A549 (cell line): ENCODE results near the gene MINDY4. TPM values are rescaled to one million over a fixed set of nuclear protein-coding genes. Genes with fewer than 3 reads are reported as not detected.

Source experiments
- ATAC-seq, 2 experiments: fragments of 200-7000 bp in 1 of 2; fragments of >200 bp in 1 of 2; cut with Nextera tagmentation in 1 of 2; cut with Tn5 transposase in 1 of 2; 3 replicates each; pipeline versions ENCODE4 v1.8.0 to v1.9.1; 2018 to 2020; ENCODE audit warnings: mild to moderate bottlenecking in 1 of 2, moderate library complexity in 1 of 2
- CTCF ChIA-PET: fragments of 300-600 bp; sonication (Branson Sonifier 250); formaldehyde crosslinking; extraction: SDS; loops from one replicate; lab custom pipeline; 2021; ENCODE audit warnings: antibody characterized with exemption, inconsistent platforms; lab: Yijun Ruan, JAX
- POLR2A ChIA-PET: fragments of 350-600 bp; formaldehyde crosslinking; extraction: SDS; loops from one replicate; lab custom pipeline; 2021; ENCODE audit warnings: antibody characterized with exemption, inconsistent platforms; lab: Yijun Ruan, JAX
- DNase-seq, 2 experiments: peaks; one replicate each; pipeline versions ENCODE4 v3.0.0 to v3.0.0-alpha.2; 2011 to 2016; ENCODE audit warnings: low read depth in 1 of 2, low spot score in 1 of 2
- FAIRE-seq: peaks from 2 replicates; lab custom pipeline; 2011; peaks lifted over from hg19 to GRCh38; lab: Jason Lieb, UNC
- H3K27ac ChIP-seq, 2 experiments: fragments of >200 bp; sonication (Bioruptor Twin); formaldehyde crosslinking; 3 replicates each; pipeline ENCODE4 v1.5.1; 2016 to 2017
- H3K4me1 ChIP-seq: fragments of >200 bp; sonication (Bioruptor Twin); formaldehyde crosslinking; 3 replicates; pipeline ENCODE4 v1.6.1; 2016
- H3K4me2 ChIP-seq: fragments of >200 bp; sonication (Bioruptor Twin); formaldehyde crosslinking; 3 replicates; pipeline ENCODE4 v1.6.1; 2016
- H3K4me3 ChIP-seq: fragments of >200 bp; sonication (Bioruptor Twin); formaldehyde crosslinking; 3 replicates; pipeline ENCODE4 v1.5.1; 2016
- H3K9me3 ChIP-seq: fragments of >200 bp; sonication (Bioruptor Twin); formaldehyde crosslinking; 3 replicates; pipeline ENCODE4 v1.6.1; 2016
- BHLHE40 ChIP-seq: IDR thresholded peaks from 2 replicates; pipeline ENCODE4 v1.6.1; 2012; ENCODE audit warnings: low read depth, low read length, inconsistent platforms
- CBX8 ChIP-seq: fragments of 200-600 bp; sonication (generic); IDR thresholded peaks from 2 replicates; pipeline ENCODE4 v1.6.1; 2016
- CEBPB ChIP-seq, 2 experiments: fragments of >200 bp in 1 of 2; sonication (Bioruptor Twin) in 1 of 2; formaldehyde crosslinking in 1 of 2; IDR thresholded peaks; 2 replicates each; pipeline ENCODE4 v1.6.1; 2012 to 2016
- CHD4 ChIP-seq: fragments of 200-600 bp; sonication (generic); IDR thresholded peaks from 2 replicates; pipeline ENCODE4 v1.6.1; 2016; ENCODE audit warnings: antibody characterized with exemption, mild to moderate bottlenecking, borderline replicate concordance
- EHF ChIP-seq: fragments of 250-450 bp; sonication (Bioruptor Pico); IDR thresholded peaks from 2 replicates; pipeline ENCODE4 v1.5.0; 2020; ENCODE audit warnings: mild to moderate bottlenecking
- EHMT2 ChIP-seq: fragments of 200-600 bp; sonication (generic); IDR thresholded peaks from 2 replicates; pipeline ENCODE4 v1.6.1; 2016; ENCODE audit warnings: antibody characterized with exemption, low read depth, mild to moderate bottlenecking, moderate library complexity
- EP300 ChIP-seq, 2 experiments: fragments of >200 bp; sonication (Bioruptor Twin); formaldehyde crosslinking; IDR thresholded peaks; 2 replicates in 1 of 2; 3 replicates in 1 of 2; pipeline ENCODE4 v1.6.1; 2016 to 2017
- FOXS1 ChIP-seq: fragments of 250-450 bp; sonication (Bioruptor Pico); IDR thresholded peaks from 2 replicates; pipeline ENCODE4 v1.5.0; 2020; ENCODE audit warnings: mild to moderate bottlenecking, moderate library complexity
- HOXB13 ChIP-seq: fragments of 250-450 bp; sonication (Bioruptor Pico); IDR thresholded peaks from 2 replicates; pipeline ENCODE4 v1.5.0; 2020; ENCODE audit warnings: low read depth, mild to moderate bottlenecking, moderate library complexity
- MAFK ChIP-seq: fragments of 450-650 bp; IDR thresholded peaks from 2 replicates; pipeline ENCODE4 v1.6.1; 2014; ENCODE audit not compliant: partially characterized antibody
- NFE2L2 ChIP-seq: fragments of 150-350 bp; conservative IDR thresholded peaks from 2 replicates; pipeline ENCODE4 v1.6.1; 2014; ENCODE audit warnings: low read length
- PHF8 ChIP-seq: fragments of 200-600 bp; sonication (generic); IDR thresholded peaks from 2 replicates; pipeline ENCODE4 v1.6.1; 2016; ENCODE audit warnings: low read depth, mild to moderate bottlenecking, antibody characterized with exemption, moderate library complexity, borderline replicate concordance
- POLR2AphosphoS2 ChIP-seq: conservative IDR thresholded peaks from 2 replicates; pipeline ENCODE4 v1.6.1; 2012; ENCODE audit warnings: low read length, improper control_type of control experiment, inconsistent platforms
- RAD21 ChIP-seq, 2 experiments: fragments of >200 bp in 1 of 2; sonication (Bioruptor Twin) in 1 of 2; formaldehyde crosslinking in 1 of 2; IDR thresholded peaks in 1 of 2; conservative IDR thresholded peaks in 1 of 2; 2 replicates in 1 of 2; 3 replicates in 1 of 2; pipeline ENCODE4 v1.6.1; 2012 to 2018; ENCODE audit warnings: inconsistent platforms in 1 of 2
- RARB ChIP-seq: fragments of 250-450 bp; sonication (Bioruptor Pico); IDR thresholded peaks from 2 replicates; pipeline ENCODE4 v1.8.0; 2021; ENCODE audit warnings: mild to moderate bottlenecking, moderate library complexity
- RFX5 ChIP-seq: fragments of 450-650 bp; IDR thresholded peaks from 2 replicates; pipeline ENCODE4 v1.7.1; 2014; ENCODE audit warnings: antibody characterized with exemption, mild to moderate bottlenecking, moderate library complexity
- SREBF2 ChIP-seq: fragments of 450-650 bp; IDR thresholded peaks from 2 replicates; pipeline ENCODE4 v1.6.1; 2014; ENCODE audit warnings: mild to moderate bottlenecking, moderate library complexity
- TP53 ChIP-seq: fragments of 250-450 bp; sonication (Bioruptor Pico); IDR thresholded peaks from 2 replicates; pipeline ENCODE4 v1.5.0; 2021; ENCODE audit warnings: mild to moderate bottlenecking, moderate library complexity
- ZFP36 ChIP-seq: fragments of 450-650 bp; IDR thresholded peaks from 2 replicates; pipeline ENCODE4 v1.6.1; 2014; ENCODE audit warnings: borderline replicate concordance; ENCODE audit not compliant: partially characterized antibody
- ZNF302 ChIP-seq: fragments of 250-450 bp; sonication (Bioruptor Pico); IDR thresholded peaks from 2 replicates; pipeline ENCODE4 v1.9.0; 2021; ENCODE audit warnings: inconsistent platforms, mild to moderate bottlenecking, moderate library complexity
- WGBS: methylation state at CpG from one replicate; pipeline ENCODE4 v1.1.6; 2017; ENCODE audit errors: missing lambda C conversion rate; 5-methylcytosine and 5-hydroxymethylcytosine counted together
- polyA plus RNA-seq, 4 experiments: library from polyadenylated mRNA; depleted of rRNA in 3 of 4; stranded (reverse); fragments of >200 nt; fragmentation: RNase III in 1 of 4; extraction: RNeasy Plus Mini Kit Qiagen cat#74134 plus additional on column Dnase treatment in 1 of 4; gene quantifications; 2 replicates in 3 of 4; 3 replicates in 1 of 4; pipeline ENCODE4 v1.2.3, GENCODE V29; 2011 to 2017
- TF ChIP-seq, protein P1 (sequence below): fragments of 200-600 bp; sonication (generic); IDR thresholded peaks from 2 replicates; pipeline ENCODE4 v1.6.1; 2016; ENCODE audit warnings: antibody characterized with exemption, mild to moderate bottlenecking, moderate library complexity
- TF ChIP-seq, protein P2 (sequence below): fragments of 250-450 bp; sonication (Bioruptor Pico); IDR thresholded peaks from 2 replicates; pipeline ENCODE4 v1.5.0; 2020; ENCODE audit warnings: low read depth, mild to moderate bottlenecking, moderate library complexity
- TF ChIP-seq, protein P3 (sequence below): fragments of 450-650 bp; IDR thresholded peaks from 2 replicates; pipeline ENCODE4 v1.6.1; 2014; ENCODE audit warnings: antibody characterized with exemption
- TF ChIP-seq, protein P4 (sequence below): fragments of 150-350 bp; IDR thresholded peaks from 2 replicates; pipeline ENCODE4 v1.6.1; 2014; ENCODE audit warnings: low read depth, mild to moderate bottlenecking, low read length

Gene MINDY4
- polyA plus RNA-seq, 2 of the 4 experiments (the other 2 are of a cell fraction): 1.8 to 3.6 TPM

DNA sequence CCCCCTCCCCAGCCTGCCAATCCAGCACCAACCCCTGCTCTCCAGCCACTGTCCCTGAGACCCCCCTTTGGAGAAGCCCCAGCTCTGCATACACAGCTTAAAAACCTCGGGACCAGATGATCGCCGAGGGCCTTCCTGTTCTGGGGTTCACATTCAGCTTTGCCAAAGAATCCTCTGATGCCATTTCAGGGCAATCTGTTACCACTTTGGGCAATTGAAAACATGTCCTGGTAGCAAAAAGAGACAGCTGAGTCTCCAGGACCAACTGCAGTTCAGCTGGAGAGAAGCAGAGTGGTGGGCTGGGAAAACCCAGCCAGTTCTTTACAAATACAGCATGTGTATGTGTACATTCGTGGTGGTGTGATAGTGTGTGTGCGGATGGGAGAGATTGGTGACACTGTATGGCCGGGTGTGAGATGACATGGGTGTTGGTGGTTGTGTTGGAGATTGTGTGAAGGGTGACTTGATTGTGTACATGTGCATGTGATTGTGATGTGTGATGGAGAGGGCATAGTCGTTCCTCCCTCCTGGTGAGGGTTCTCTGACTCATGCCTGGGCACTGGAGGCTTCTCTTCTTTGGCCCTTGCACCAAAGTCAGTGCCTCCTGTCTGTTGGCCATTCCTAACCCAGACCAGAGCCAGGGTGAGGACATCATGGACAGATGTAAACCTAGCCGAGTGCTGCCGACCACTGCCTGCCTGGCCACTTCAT is 91.9 kb downstream of the MINDY4 start (continued):
- TF ChIP-seq, protein P1, sequence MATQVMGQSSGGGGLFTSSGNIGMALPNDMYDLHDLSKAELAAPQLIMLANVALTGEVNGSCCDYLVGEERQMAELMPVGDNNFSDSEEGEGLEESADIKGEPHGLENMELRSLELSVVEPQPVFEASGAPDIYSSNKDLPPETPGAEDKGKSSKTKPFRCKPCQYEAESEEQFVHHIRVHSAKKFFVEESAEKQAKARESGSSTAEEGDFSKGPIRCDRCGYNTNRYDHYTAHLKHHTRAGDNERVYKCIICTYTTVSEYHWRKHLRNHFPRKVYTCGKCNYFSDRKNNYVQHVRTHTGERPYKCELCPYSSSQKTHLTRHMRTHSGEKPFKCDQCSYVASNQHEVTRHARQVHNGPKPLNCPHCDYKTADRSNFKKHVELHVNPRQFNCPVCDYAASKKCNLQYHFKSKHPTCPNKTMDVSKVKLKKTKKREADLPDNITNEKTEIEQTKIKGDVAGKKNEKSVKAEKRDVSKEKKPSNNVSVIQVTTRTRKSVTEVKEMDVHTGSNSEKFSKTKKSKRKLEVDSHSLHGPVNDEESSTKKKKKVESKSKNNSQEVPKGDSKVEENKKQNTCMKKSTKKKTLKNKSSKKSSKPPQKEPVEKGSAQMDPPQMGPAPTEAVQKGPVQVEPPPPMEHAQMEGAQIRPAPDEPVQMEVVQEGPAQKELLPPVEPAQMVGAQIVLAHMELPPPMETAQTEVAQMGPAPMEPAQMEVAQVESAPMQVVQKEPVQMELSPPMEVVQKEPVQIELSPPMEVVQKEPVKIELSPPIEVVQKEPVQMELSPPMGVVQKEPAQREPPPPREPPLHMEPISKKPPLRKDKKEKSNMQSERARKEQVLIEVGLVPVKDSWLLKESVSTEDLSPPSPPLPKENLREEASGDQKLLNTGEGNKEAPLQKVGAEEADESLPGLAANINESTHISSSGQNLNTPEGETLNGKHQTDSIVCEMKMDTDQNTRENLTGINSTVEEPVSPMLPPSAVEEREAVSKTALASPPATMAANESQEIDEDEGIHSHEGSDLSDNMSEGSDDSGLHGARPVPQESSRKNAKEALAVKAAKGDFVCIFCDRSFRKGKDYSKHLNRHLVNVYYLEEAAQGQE: no peak
- TF ChIP-seq CHD4 (no peak), HOXB13 (CRISPR knock-in tag) (no peak), ZFP36 (no peak), EP300 (IDR thresholded peaks at IDR 0.05) (no peak), CBX8 (no peak), MAFK (no peak)

DNA sequence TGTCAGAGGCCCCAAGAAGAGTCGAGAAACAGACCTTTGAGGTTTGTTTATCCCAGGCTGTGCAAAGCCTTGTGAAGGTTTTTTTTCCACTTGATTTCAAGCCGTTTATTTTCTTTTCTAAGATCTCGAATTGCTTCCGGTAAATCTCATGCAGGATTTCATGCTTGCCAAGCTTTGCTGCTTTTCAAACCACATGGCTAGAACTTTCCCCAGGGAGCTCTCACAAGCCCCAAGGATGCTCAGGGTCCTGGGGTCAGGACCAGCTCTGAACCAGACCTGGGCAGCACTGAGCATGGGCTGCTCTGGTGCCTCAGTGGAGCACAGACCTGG is 92.5 kb downstream of the MINDY4 start:
- FAIRE-seq (no peak), ATAC-seq (no peak), DNase-seq (no peak)
- Histone ChIP-seq H3K9me3 (no peaks in the 10 kb centered on the region), H3K4me2 (no peak overlapping the region), H3K27ac (no peak overlapping the region), H3K4me3 (no peak overlapping the region), H3K4me1 (no peaks in the 10 kb centered on the region)
- TF ChIP-seq RARB (CRISPR knock-in tag) (no peak), EHF (CRISPR knock-in tag) (no peak), POLR2AphosphoS2 (no peak), EHMT2 (no peak), BHLHE40 (no peak), NFE2L2 (no peak), HOXB13 (CRISPR knock-in tag) (no peak), RAD21 (conservative IDR thresholded peaks at IDR 0.05 in 1 of 2, IDR thresholded peaks at IDR 0.05 in 1 of 2) (no peak), FOXS1 (no peak), TP53 (CRISPR knock-in tag) (no peak), CEBPB (IDR thresholded peaks at IDR 0.05) (no peak), ZNF302 (CRISPR knock-in tag) (no peak), SREBF2 (no peak), PHF8 (no peak), RFX5 (no peak)
- TF ChIP-seq, protein P2, sequence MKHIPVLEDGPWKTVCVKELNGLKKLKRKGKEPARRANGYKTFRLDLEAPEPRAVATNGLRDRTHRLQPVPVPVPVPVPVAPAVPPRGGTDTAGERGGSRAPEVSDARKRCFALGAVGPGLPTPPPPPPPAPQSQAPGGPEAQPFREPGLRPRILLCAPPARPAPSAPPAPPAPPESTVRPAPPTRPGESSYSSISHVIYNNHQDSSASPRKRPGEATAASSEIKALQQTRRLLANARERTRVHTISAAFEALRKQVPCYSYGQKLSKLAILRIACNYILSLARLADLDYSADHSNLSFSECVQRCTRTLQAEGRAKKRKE (CRISPR knock-in tag): no peak
- TF ChIP-seq, protein P3, sequence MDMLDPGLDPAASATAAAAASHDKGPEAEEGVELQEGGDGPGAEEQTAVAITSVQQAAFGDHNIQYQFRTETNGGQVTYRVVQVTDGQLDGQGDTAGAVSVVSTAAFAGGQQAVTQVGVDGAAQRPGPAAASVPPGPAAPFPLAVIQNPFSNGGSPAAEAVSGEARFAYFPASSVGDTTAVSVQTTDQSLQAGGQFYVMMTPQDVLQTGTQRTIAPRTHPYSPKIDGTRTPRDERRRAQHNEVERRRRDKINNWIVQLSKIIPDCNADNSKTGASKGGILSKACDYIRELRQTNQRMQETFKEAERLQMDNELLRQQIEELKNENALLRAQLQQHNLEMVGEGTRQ: no peak
- TF ChIP-seq, protein P4, sequence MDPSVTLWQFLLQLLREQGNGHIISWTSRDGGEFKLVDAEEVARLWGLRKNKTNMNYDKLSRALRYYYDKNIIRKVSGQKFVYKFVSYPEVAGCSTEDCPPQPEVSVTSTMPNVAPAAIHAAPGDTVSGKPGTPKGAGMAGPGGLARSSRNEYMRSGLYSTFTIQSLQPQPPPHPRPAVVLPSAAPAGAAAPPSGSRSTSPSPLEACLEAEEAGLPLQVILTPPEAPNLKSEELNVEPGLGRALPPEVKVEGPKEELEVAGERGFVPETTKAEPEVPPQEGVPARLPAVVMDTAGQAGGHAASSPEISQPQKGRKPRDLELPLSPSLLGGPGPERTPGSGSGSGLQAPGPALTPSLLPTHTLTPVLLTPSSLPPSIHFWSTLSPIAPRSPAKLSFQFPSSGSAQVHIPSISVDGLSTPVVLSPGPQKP: no peak
- ChIA-PET POLR2A (no interaction called here), CTCF (interaction anchor here (0.9 kb wide), 1 partner anchor 119 kb away, joined by 3 read pairs; no protein-coding TSS in a partner anchor)
- WGBS: 74% methylated on average over 4 of the region's 4 CpGs
